MV-4-11 (cell line): ENCODE measurements around the gene FGF2.
"Not testable (repeated sequence)": the region's sequence is repeated elsewhere in the genome, so short reads cannot be mapped to it uniquely, and the experiment has no call there.

Source experiments
- DNase-seq: peaks from one replicate; lab custom pipeline; 2025; lab: John Stamatoyannopoulos, UW

The FGF2 gene

GRCh38 chr4:122814426-122814825, 12.2 kb upstream of the FGF2 start:
- no peak for DNase-seq

GRCh38 chr4:122815248-122815647, 11.4 kb upstream of the FGF2 start:
- no peak for DNase-seq

GRCh38 chr4:122816476-122816875, 10.2 kb upstream of the FGF2 start:
- DNase-seq: no peak

- DNase-seq: peak; percentile 14
These were observed 6.8 kb upstream of the FGF2 start for GRCh38 chr4:122819708-122820449.

- DNase-seq: no peak
These were observed 5.5 kb upstream of the FGF2 start for GRCh38 chr4:122821092-122821491.

- no peak for DNase-seq
These were observed 4.2 kb upstream of the FGF2 start for GRCh38 chr4:122822466-122822865.

- no peak for DNase-seq
These were observed 3.2 kb upstream of the FGF2 start for GRCh38 chr4:122823476-122823875.

- no peak for DNase-seq
These were observed 2.0 kb upstream of the FGF2 start for GRCh38 chr4:122824616-122825015.

- DNase-seq: no peak
These were observed 528 bp upstream of the FGF2 start for GRCh38 chr4:122826079-122826527.

- no peak for DNase-seq
These were observed 737 bp downstream of the FGF2 start for GRCh38 chr4:122827258-122827878.

GRCh38 chr4:122827879-122828601, 1.4 kb downstream of the FGF2 start:
- no peak for DNase-seq

- no peak for DNase-seq
These were observed 3.9 kb downstream of the FGF2 start for GRCh38 chr4:122830426-122831095.

- no peak for DNase-seq
These were observed 5.0 kb downstream of the FGF2 start for GRCh38 chr4:122831515-122832196.

GRCh38 chr4:122832732-122833131, 6.1 kb downstream of the FGF2 start:
- no peak for DNase-seq

- no peak for DNase-seq
These were observed 7.4 kb downstream of the FGF2 start for GRCh38 chr4:122833999-122834398.

GRCh38 chr4:122836941-122837340, 10.3 kb downstream of the FGF2 start:
- DNase-seq: no peak

- DNase-seq: no peak
These were observed 11.4 kb downstream of the FGF2 start for GRCh38 chr4:122838034-122838433.

- DNase-seq: no peak
These were observed 15.8 kb downstream of the FGF2 start for GRCh38 chr4:122842392-122842791.

GRCh38 chr4:122842984-122843531, 16.4 kb downstream of the FGF2 start:
- no peak for DNase-seq

- not testable (repeated sequence) for DNase-seq
These were observed 17.8 kb downstream of the FGF2 start for GRCh38 chr4:122844391-122844790.

- DNase-seq: no peak
These were observed 18.4 kb downstream of the FGF2 start for GRCh38 chr4:122845066-122845465.

GRCh38 chr4:122845760-122846159, 19.1 kb downstream of the FGF2 start:
- no peak for DNase-seq
